B cell (primary cell): ENCODE results near the gene LIPT1. TPM values are rescaled to one million over a fixed set of nuclear protein-coding genes. Genes with fewer than 3 reads are reported as not detected.
A peak's percentile ranks its signal among the peaks of the same experiment; 100 is the strongest.

Experiments
- ATAC-seq: fragments of 200-7000 bp; cut with Tn5 transposase; one replicate; pipeline ENCODE4 v1.10.0; 2021; ENCODE audit warnings: low read depth, mild to moderate bottlenecking, moderate number of reproducible peaks, moderate library complexity
- CTCF ChIA-PET: fragments of 350-600 bp; sonication (Branson Sonifier 250); formaldehyde crosslinking; loops from one replicate; lab custom pipeline; 2021; ENCODE audit warnings: antibody characterized with exemption, inconsistent platforms; lab: Charles Lee
- POLR2A ChIA-PET: fragments of 350-600 bp; sonication (Branson Sonifier 250); formaldehyde crosslinking; loops from one replicate; lab custom pipeline; 2021; ENCODE audit warnings: antibody characterized with exemption; lab: Charles Lee
- DNase-seq: peaks from one replicate; pipeline ENCODE4 v3.0.0; 2013
- H2AFZ ChIP-seq: 2 replicates; pipeline ENCODE4 v1.6.1; 2012; ENCODE audit warnings: mild to moderate bottlenecking, low read depth, low read length; ENCODE audit not compliant: insufficient read depth, poor library complexity, severe bottlenecking
- H3K27ac ChIP-seq, 2 donors: 1 replicate in 1 of 2; 2 replicates in 1 of 2; pipeline ENCODE4 v1.5.1; 2012 to 2013; ENCODE audit warnings: low read length in 2 of 2, mild to moderate bottlenecking in 2 of 2, moderate library complexity in 1 of 2
- H3K27me3 ChIP-seq, 4 experiments: fragments of 200-600 bp in 1 of 4; sonication (generic) in 1 of 4; replicated peaks in 1 of 4; 1 replicate in 2 of 4; 2 replicates in 2 of 4; pipeline versions ENCODE4 v1.6.1 to v1.7.0; 2013 to 2016; ENCODE audit warnings: low read length in 3 of 4, mild to moderate bottlenecking in 2 of 4, mixed read lengths in 1 of 4, moderate library complexity in 1 of 4; ENCODE audit not compliant: insufficient read depth in 4 of 4, control insufficient read depth in 3 of 4; ENCODE audit errors: control extremely low read depth in 1 of 4
- H3K36me3 ChIP-seq, 2 experiments: replicated peaks in 1 of 2; 1 replicate in 1 of 2; 2 replicates in 1 of 2; pipeline versions ENCODE4 v1.6.1 to v1.7.1; 2013; ENCODE audit warnings: low read length in 1 of 2; ENCODE audit not compliant: insufficient read depth in 2 of 2, control insufficient read depth in 1 of 2; ENCODE audit errors: control extremely low read depth in 1 of 2, extremely low read depth in 1 of 2
- H3K4me1 ChIP-seq, 2 donors: fragments of 200-600 bp in 1 of 2; sonication (generic) in 1 of 2; 1 replicate in 1 of 2; 2 replicates in 1 of 2; pipeline versions ENCODE4 v1.5.1 to v1.6.1; 2013 to 2017; ENCODE audit warnings: low read length in 2 of 2; ENCODE audit not compliant: control insufficient read depth in 2 of 2, insufficient read depth in 2 of 2
- H3K4me2 ChIP-seq: replicated peaks from 2 replicates; pipeline ENCODE3; 2012; ENCODE audit warnings: mild to moderate bottlenecking, low read depth, low read length; ENCODE audit not compliant: poor library complexity, severe bottlenecking
- H3K4me3 ChIP-seq, 5 experiments: fragments of 200-600 bp in 1 of 5; sonication (generic) in 1 of 5; 1 replicate in 3 of 5; 2 replicates in 2 of 5; pipeline versions ENCODE4 v1.5.1 to v1.7.0; 2011 to 2016; ENCODE audit warnings: low read length in 4 of 5, mild to moderate bottlenecking in 4 of 5, low read depth in 2 of 5, control low read depth in 1 of 5, moderate library complexity in 1 of 5; ENCODE audit not compliant: insufficient read depth in 1 of 5; ENCODE audit errors: control extremely low read depth in 1 of 5, extremely low read depth in 1 of 5
- H3K79me2 ChIP-seq: fragments of 200-600 bp; sonication (generic); one replicate; pipeline ENCODE4 v1.6.0; 2016; ENCODE audit warnings: low read length; ENCODE audit not compliant: control insufficient read depth, insufficient read depth
- H3K9ac ChIP-seq: fragments of 200-600 bp; sonication (generic); 2 replicates; pipeline ENCODE4 v1.6.1; 2017; ENCODE audit warnings: mild to moderate bottlenecking, low read length, moderate library complexity
- H3K9me3 ChIP-seq, 3 donors: one replicate each; pipeline versions ENCODE4 v1.6.1 to v1.7.1; 2013; ENCODE audit warnings: low read length in 2 of 3; ENCODE audit not compliant: control insufficient read depth in 2 of 3, insufficient read depth in 1 of 3; ENCODE audit errors: control extremely low read depth in 1 of 3
- H4K20me1 ChIP-seq: 2 replicates; pipeline ENCODE4 v1.6.0; 2012; ENCODE audit warnings: mild to moderate bottlenecking, low read length; ENCODE audit not compliant: insufficient read depth, control insufficient read depth, poor library complexity, severe bottlenecking
- H3K27ac Mint-ChIP-seq: one replicate; pipeline ENCODE4 v1.8.0; 2021; ENCODE audit warnings: mixed read lengths
- H3K27me3 Mint-ChIP-seq: one replicate; pipeline ENCODE4 v1.8.0; 2021; ENCODE audit warnings: mixed read lengths
- H3K4me1 Mint-ChIP-seq: one replicate; pipeline ENCODE4 v1.8.0; 2021; ENCODE audit warnings: mixed read lengths
- H3K4me3 Mint-ChIP-seq: one replicate; pipeline ENCODE4 v1.8.0; 2021; ENCODE audit warnings: mixed read lengths
- H3K9me3 Mint-ChIP-seq: one replicate; pipeline ENCODE4 v1.8.0; 2022; ENCODE audit warnings: mixed read lengths; ENCODE audit not compliant: insufficient read depth
- CTCF ChIP-seq: fragments of 200-600 bp; IDR thresholded peaks from one replicate; pipeline ENCODE4 v1.8.0; 2022; ENCODE audit warnings: antibody characterized with exemption, mild to moderate bottlenecking
- EZH2 ChIP-seq: IDR thresholded peaks from 2 replicates; pipeline ENCODE4 v1.6.1; 2012; ENCODE audit warnings: borderline replicate concordance, low read depth, mild to moderate bottlenecking, moderate library complexity, low read length; ENCODE audit not compliant: insufficient read depth, poor library complexity, severe bottlenecking
- WGBS: methylation state at CpG from one replicate; pipeline ENCODE4 v1.1.5; 2013; ENCODE audit warnings: missing lambda C conversion rate; ENCODE audit not compliant: insufficient coverage; 5-methylcytosine and 5-hydroxymethylcytosine counted together
- intact Hi-C: fragments of 100-400 bp; cut with micrococcal nuclease; formaldehyde crosslinking; loops from one replicate; pipeline ENCODE4 v1.10.0; 2022
- polyA plus RNA-seq: library from polyadenylated mRNA; depleted of rRNA; stranded (reverse); fragments of >200 nt; gene quantifications from 2 replicates; pipeline ENCODE4 v1.2.3, GENCODE V29; 2012
- total RNA-seq, 2 donors: library from RNA; stranded (reverse); fragments of 120-200 nt in 1 of 2; gene quantifications; 1 replicate in 1 of 2; 2 replicates in 1 of 2; pipeline versions ENCODE4 v1.2.3 to v1.2.4, GENCODE V29; 2013 to 2022

Gene LIPT1
- total and polyA plus RNA-seq, 2 donors (not counting 1 experiment from before 2014, with no cell fraction given) = 12.2 to 24.3 TPM

DNA sequence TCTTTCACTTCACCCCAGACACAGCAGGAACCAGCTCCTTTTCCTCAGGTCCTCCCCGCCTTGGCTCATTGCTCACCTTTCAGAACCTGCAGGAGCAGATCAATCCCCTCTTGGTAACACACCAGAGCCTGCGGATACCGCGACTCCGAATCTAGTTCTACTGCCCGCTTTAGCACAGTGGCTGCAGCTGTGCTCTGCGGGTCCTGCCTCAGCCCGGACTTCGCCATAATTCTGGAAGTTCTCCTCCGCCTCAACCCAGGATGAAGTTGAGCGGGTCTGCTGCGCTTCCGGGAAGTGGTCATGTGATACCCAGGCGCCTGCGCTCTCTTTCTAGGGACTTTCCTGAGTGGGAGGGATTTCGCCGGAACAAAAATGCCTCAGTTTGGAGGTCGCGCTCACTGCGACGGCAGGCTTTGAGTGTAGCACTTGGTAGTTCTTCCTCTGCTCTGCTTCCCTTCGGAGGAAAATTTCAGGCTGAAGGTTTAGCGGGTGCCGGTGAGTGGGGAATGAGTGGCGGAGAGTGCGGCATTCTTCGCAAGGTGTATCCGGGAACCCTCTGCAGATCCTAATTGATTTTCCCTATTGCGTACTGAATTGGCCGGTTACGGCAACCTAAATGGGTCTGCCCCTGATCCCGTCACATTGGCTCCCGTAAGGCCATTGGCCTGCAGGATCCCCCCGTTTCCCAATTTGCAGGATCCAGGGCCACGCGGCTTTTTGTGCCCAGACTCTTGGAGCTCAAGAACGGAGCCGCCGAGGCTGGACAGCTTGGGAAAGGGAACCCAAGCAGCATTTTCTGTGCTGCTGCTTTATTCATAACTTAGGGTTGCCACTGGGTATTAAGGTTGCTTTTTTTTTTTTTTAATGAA, 26.2 kb downstream of the LIPT1 start, which contains the start of the genes MITD1 and MRPL30:
TSS of gene MITD1 (minus strand) at position 304 of the 869 bp plus-strand sequence. CDS start at position 227, 77 bp downstream.
TSS of gene MRPL30 (plus strand) at position 430 of the 869 bp plus-strand sequence. CDS start 5,020 bp downstream, outside the sequence.
- DNase-seq = peak; percentile 96
- Mint-ChIP-seq H3K27me3 (no peaks in the 10 kb centered on the region), H3K4me3 (peak within 1 kb of the TSS; percentile 99), H3K4me1 (peaks cover 49% of the 10 kb centered on the region), H3K9me3 (no peaks in the 10 kb centered on the region), H3K27ac (peak within 1 kb of the TSS; percentile 99)
- Histone ChIP-seq H3K79me2 (peaks cover 95% of the 10 kb centered on the region), H3K4me2 (peak within 1 kb of the TSS; percentile 84), H3K9me3 (no peaks in the 10 kb centered on the region), H2AFZ (peak within 1 kb of the TSS; percentile 93), H3K4me1 (peaks cover 25 to 26% of the 10 kb centered on the region in 2 donors), H3K9ac (peak within 1 kb of the TSS; percentile 95), H3K4me3 (peak within 1 kb of the TSS; percentile 93 to 100 (median 97)), H3K27ac (peak within 1 kb of the TSS; percentile 92 to 95), H3K27me3 (no peaks in the 10 kb centered on the region), H4K20me1 (peaks cover 19% of the 10 kb centered on the region), H3K36me3 (peaks cover 2 to 6% of the 10 kb centered on the region in 2 experiments)
- CTCF ChIA-PET = interaction anchor here (0.6 to 2.2 kb wide), 10 partner anchors 10 to 532 kb away, joined by 3 to 20 read pairs (median 6); partner anchors contain the start of genes C2orf15, LIPT1, REV1 and TSGA10
- intact Hi-C loops = loop anchor here (1.0 kb wide), 3 partner anchors 27 to 155 kb away; partner anchors contain the start of genes C2orf15, LIPT1, TSGA10 and TXNDC9
- POLR2A ChIA-PET = interaction anchor here (0.6 to 1.4 kb wide), 7 partner anchors 26 to 1071 kb away, joined by 3 to 8 read pairs (median 6); partner anchors contain the start of genes C2orf15, EIF5B, LIPT1 and TSGA10
- TF ChIP-seq EZH2 = no peak
- TF ChIP-seq CTCF = no peak
- peak; percentile 96 for ATAC-seq
- under 1% methylated on average over 37 of the region's 39 CpGs for WGBS
